Esophagus squamous epithelium (tissue), 4 donors: ENCODE measurements around the gene CEMIP.

Source experiments
- CTCF ChIP-seq, 6 experiments: fragments of 450-650 bp in 4 of 6; fragments of 200-600 bp in 2 of 6; sonication (generic) in 2 of 6; IDR thresholded peaks; one replicate each; pipeline ENCODE4 v1.5.1; 2016 to 2019; ENCODE audit warnings: antibody characterized with exemption in 6 of 6, mild to moderate bottlenecking in 4 of 6, moderate library complexity in 4 of 6
- POLR2A ChIP-seq, 4 donors: fragments of 450-650 bp; IDR thresholded peaks; one replicate each; pipeline ENCODE4 v1.6.1; 2017; ENCODE audit warnings: antibody characterized with exemption in 4 of 4, mild to moderate bottlenecking in 4 of 4, moderate library complexity in 3 of 4

DNA sequence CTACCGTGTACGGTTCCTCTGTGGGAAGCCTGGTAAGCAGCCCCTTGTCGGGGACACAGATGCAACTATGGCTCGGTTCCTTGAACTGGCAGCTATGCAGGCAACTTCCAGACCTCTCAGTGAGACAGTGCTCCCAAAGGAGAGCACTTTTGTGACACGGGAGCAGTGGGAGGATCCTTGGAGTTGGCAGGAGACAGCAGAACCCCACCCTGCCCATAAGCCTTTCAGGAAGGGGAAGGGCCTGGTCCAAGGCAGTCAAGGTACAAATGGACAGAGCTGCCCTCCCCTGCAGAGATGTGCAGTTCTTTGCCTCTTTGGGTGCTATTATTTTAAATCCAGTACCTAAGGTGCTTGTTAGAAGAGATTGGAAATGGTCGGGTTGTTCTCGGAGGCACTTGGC is 115.9 kb downstream of the CEMIP start:
- TF ChIP-seq CTCF (IDR thresholded peaks at IDR 0.05) (no peak), POLR2A (IDR thresholded peaks at IDR 0.05) (no peak)
